K562 (cell line): ENCODE measurements around the gene GNRHR. TPM values are rescaled to one million over a fixed set of nuclear protein-coding genes. Genes with fewer than 3 reads are reported as not detected.

Source experiments
- CBFA2T2 ChIP-seq: fragments of 450-650 bp; conservative IDR thresholded peaks from 2 replicates; pipeline ENCODE4 v1.6.1; 2017; ENCODE audit warnings: mild to moderate bottlenecking
- CBX8 ChIP-seq: fragments of 200-600 bp; sonication (generic); IDR thresholded peaks from 2 replicates; pipeline ENCODE4 v1.6.1; 2012; ENCODE audit warnings: borderline replicate concordance, mixed run types, low read depth, mild to moderate bottlenecking, moderate library complexity, mixed read lengths, low read length, control low read depth, inconsistent platforms; ENCODE audit not compliant: poor library complexity, severe bottlenecking; ENCODE audit errors: extremely low read depth
- DDX20 ChIP-seq: fragments of 450-650 bp; IDR thresholded peaks from 2 replicates; pipeline ENCODE4 v1.6.1; 2016; ENCODE audit warnings: missing genetic modification characterization, low read depth, mild to moderate bottlenecking, missing compliant biosample characterization, moderate library complexity
- ESRRB ChIP-seq: fragments of 250-450 bp; sonication (Bioruptor Pico); IDR thresholded peaks from 2 replicates; pipeline ENCODE4 v1.5.0; 2020; ENCODE audit warnings: mild to moderate bottlenecking, moderate library complexity, borderline replicate concordance
- FOXM1 ChIP-seq, 2 experiments: fragments of 450-650 bp in 1 of 2; sonication (generic) in 1 of 2; formaldehyde crosslinking in 1 of 2; IDR thresholded peaks; 2 replicates each; pipeline versions ENCODE4 v1.6.1 to v1.9.0; 2017 to 2022; ENCODE audit warnings: low read depth in 2 of 2, mild to moderate bottlenecking in 2 of 2, missing genetic modification reagents in 1 of 2, moderate library complexity in 1 of 2
- GTF2E2 ChIP-seq: fragments of 200-800 bp; sonication (Bioruptor generic); IDR thresholded peaks from 2 replicates; pipeline ENCODE4 v1.6.1; 2016; ENCODE audit warnings: missing genetic modification characterization, missing compliant biosample characterization
- HDAC6 ChIP-seq: IDR thresholded peaks from 2 replicates; pipeline ENCODE4 v1.6.1; 2012; ENCODE audit warnings: low read depth, mild to moderate bottlenecking, control low read depth, inconsistent platforms, low read length, moderate library complexity
- ILK ChIP-seq: fragments of 450-650 bp; IDR thresholded peaks from 2 replicates; pipeline ENCODE4 v1.6.1; 2016; ENCODE audit warnings: missing genetic modification characterization, low read depth, mild to moderate bottlenecking, missing compliant biosample characterization, moderate library complexity, borderline replicate concordance
- KAT2B ChIP-seq: IDR thresholded peaks from one replicate; pipeline ENCODE4 v1.6.1; 2012; ENCODE audit warnings: low read depth, mild to moderate bottlenecking, control low read depth, inconsistent platforms, low read length, moderate library complexity
- MAFK ChIP-seq: IDR thresholded peaks from 2 replicates; pipeline ENCODE4 v1.6.1; 2011; ENCODE audit warnings: low read length, improper control_type of control experiment
- NCOR1 ChIP-seq: fragments of 450-650 bp; IDR thresholded peaks from 2 replicates; pipeline ENCODE4 v1.6.1; 2016; ENCODE audit warnings: mild to moderate bottlenecking, moderate library complexity
- NFYB ChIP-seq: IDR thresholded peaks from 2 replicates; pipeline ENCODE4 v1.6.1; 2011; ENCODE audit warnings: mild to moderate bottlenecking, moderate library complexity; ENCODE audit not compliant: insufficient read length; ENCODE audit errors: extremely low read depth
- POLR2B ChIP-seq: fragments of 450-650 bp; IDR thresholded peaks from 2 replicates; pipeline ENCODE4 v1.6.1; 2018; ENCODE audit warnings: low read depth; ENCODE audit not compliant: partially characterized antibody
- SMAD4 ChIP-seq: fragments of 250-450 bp; sonication (Bioruptor Pico); conservative IDR thresholded peaks from 2 replicates; pipeline ENCODE4 v1.8.0; 2021; ENCODE audit warnings: inconsistent platforms, mild to moderate bottlenecking, moderate library complexity
- ZNF224 ChIP-seq: sonication (generic); formaldehyde crosslinking; IDR thresholded peaks from 2 replicates; pipeline ENCODE4 v1.8.0; 2022; ENCODE audit warnings: mild to moderate bottlenecking, missing genetic modification reagents
- ZNF263 ChIP-seq: sonication (generic); formaldehyde crosslinking; IDR thresholded peaks from 2 replicates; pipeline ENCODE4 v1.8.0; 2022; ENCODE audit warnings: mild to moderate bottlenecking, missing genetic modification reagents, borderline replicate concordance
- polyA plus RNA-seq, 8 experiments: library from polyadenylated mRNA; depleted of rRNA in 4 of 8; stranded (reverse) in 5 of 8; unstranded in 3 of 8; fragments of >200 nt; fragmentation: Nextera tagmentation in 2 of 8; fragmentation: Illumina TruSeq in 1 of 8; extraction: Ambion mirVana in 2 of 8; extraction: Trizol in 1 of 8; gene quantifications; 2 replicates each; pipeline versions ENCODE4 v1.2.1 to v1.2.3, GENCODE V29; 2011 to 2014; ENCODE audit warnings: inconsistent platforms in 1 of 8, missing spikeins in 1 of 8
- total RNA-seq, 7 experiments: library from RNA; depleted of rRNA in 6 of 7; stranded (reverse); fragments of >200 nt in 6 of 7; fragmentation: Illumina TruSeq in 2 of 7; extraction: Trizol in 2 of 7; gene quantifications; 2 replicates each; pipeline versions ENCODE4 v1.2.1 to v1.2.3, GENCODE V29; 2011 to 2021; ENCODE audit warnings: low replicate concordance in 1 of 7
- TF ChIP-seq, protein P1 (sequence below): fragments of 250-450 bp; sonication (Bioruptor Pico); IDR thresholded peaks from 2 replicates; pipeline ENCODE4 v1.5.0; 2021; ENCODE audit warnings: mild to moderate bottlenecking, moderate library complexity
- TF ChIP-seq, protein P2 (sequence below): fragments of 250-450 bp; sonication (Bioruptor Pico); IDR thresholded peaks from 2 replicates; pipeline ENCODE4 v1.8.0; 2021; ENCODE audit warnings: moderate library complexity, mild to moderate bottlenecking, inconsistent platforms
- TF ChIP-seq, protein P3 (sequence below): IDR thresholded peaks from 2 replicates; pipeline ENCODE4 v1.6.1; 2012; ENCODE audit warnings: low read depth, low read length, improper control_type of control experiment, borderline replicate concordance
- TF ChIP-seq, protein P4 (sequence below): fragments of 250-450 bp; sonication (Bioruptor Pico); IDR thresholded peaks from 2 replicates; pipeline ENCODE4 v1.5.0; 2021

GNRHR gene
- total and polyA plus RNA-seq, 9 of the 15 experiments (the other 6 are each of a cell fraction or from before 2014, with no cell fraction given) = 0.06 to 0.13 TPM; not detected in 7

DNA sequence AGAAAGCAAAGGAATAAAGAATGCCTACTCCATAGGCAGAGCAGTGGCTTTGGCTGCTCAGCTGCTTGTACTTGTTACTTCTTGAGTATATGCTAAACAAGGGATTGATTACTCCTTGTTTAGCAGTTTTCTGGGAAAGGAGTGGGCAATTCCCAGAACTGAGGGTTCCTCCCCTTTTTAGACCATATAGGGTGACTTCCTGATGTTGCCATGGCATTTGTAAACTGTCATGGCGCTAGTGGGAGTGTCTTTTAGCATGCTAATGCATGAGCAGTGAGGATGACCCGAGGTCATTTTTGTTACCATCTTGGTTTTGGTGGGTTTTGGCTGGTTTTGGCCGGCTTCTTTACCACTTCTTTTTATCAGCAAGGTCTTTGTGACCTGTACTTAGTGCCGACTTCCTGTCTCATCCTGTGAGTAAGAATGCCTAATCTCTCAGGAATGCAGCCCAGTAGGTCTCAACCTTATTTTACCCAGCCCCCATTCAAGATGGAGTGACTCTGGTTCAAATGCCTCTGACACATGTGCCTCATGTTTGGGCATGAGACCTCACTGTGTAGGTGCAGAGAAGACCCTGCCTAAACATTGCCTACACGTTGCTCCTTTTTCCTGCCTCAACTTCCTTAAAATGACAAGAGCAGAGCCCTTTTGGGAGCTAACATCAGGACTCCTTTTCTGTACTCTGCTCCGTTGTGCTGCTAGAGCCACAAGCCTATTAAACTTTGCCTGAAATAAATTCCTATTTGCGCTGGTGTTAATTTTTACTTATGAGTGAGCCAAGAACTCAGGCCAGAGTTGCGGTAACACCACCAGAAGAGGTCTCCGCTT lies 32.2 kb downstream of the GNRHR start (continued):
- TF ChIP-seq NFYB = no peak
- no peak for TF ChIP-seq CBX8
- peak; percentile 99 for TF ChIP-seq GTF2E2 (tag)
- TF ChIP-seq ZNF224 = no peak
- no peak for TF ChIP-seq HDAC6
- TF ChIP-seq ZNF263 = 0 out of 2 replicates have a peak, but pooled peaks have one; percentile 34
- TF ChIP-seq ESRRB = peak; percentile 99
- TF ChIP-seq CBFA2T2 = peak; percentile 23
- peak; percentile 15; the same call in 1 of the 2 replicates for TF ChIP-seq FOXM1 (IDR thresholded peaks at IDR 0.05; ENCODE audit: low read depth)
- TF ChIP-seq FOXM1 (CRISPR knock-in tag; IDR thresholded peaks at IDR 0.05; ENCODE audit: low read depth) = no peak
- TF ChIP-seq, protein P1, sequence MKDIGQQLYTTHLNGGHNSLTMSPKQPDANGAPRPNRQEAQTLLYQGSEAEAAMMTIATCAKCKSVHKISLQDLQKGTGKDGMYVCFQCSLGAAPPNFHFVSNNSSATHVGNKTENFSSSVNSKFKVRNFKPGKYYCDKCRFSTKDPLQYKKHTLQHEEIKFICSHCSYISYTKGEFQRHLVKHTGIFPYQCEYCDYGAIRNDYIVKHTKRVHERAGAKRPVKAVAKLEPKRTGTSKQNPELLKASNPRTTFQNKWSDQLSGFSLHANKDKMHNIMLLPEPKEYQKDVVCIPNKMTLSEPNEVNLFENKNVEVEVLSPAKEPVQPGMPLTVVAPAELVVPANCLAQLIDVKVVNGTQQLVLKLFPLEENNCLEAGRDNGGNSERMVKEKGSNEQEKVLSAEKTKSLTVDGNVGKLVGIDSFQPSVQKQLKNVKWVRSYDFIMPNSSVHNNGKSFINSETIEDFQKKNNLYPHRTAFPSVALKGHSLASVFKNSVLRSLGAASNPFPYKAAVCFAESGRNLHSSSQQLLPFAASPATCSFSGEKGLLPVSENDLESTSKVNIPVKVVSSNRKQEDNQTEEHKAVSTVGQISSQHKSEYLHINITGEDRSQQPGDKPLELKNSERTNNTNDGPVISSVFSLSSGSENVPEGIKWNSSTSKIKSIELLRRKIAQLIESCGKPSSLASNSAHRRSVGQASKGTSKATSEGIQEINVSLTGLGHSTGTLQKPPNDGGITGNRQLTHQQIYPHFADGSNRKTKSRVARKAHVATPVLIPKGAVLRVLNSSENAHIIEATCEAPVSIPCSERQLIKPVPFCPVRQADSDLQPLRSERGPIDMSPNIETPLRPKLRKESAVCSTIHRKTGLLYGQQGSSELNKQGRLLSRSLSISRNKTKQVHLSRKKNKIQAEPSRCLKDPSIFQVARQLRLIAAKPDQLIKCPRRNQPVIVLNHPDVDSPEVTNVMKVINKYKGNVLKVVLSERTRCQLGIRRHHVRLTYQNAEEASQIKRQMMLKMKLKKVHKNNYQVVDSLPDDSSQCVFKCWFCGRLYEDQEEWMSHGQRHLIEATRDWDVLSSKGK (CRISPR knock-in tag) = peak; percentile 96
- peak; percentile 68 for TF ChIP-seq NCOR1
- TF ChIP-seq SMAD4 (CRISPR knock-in tag) = peak; percentile 100
- no peak for TF ChIP-seq MAFK
- TF ChIP-seq DDX20 (tag) = peak; percentile 100
- TF ChIP-seq, protein P2, sequence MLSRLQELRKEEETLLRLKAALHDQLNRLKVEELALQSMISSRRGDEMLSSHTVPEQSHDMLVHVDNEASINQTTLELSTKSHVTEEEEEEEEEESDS (CRISPR knock-in tag) = peak; percentile 89
- TF ChIP-seq, protein P3, sequence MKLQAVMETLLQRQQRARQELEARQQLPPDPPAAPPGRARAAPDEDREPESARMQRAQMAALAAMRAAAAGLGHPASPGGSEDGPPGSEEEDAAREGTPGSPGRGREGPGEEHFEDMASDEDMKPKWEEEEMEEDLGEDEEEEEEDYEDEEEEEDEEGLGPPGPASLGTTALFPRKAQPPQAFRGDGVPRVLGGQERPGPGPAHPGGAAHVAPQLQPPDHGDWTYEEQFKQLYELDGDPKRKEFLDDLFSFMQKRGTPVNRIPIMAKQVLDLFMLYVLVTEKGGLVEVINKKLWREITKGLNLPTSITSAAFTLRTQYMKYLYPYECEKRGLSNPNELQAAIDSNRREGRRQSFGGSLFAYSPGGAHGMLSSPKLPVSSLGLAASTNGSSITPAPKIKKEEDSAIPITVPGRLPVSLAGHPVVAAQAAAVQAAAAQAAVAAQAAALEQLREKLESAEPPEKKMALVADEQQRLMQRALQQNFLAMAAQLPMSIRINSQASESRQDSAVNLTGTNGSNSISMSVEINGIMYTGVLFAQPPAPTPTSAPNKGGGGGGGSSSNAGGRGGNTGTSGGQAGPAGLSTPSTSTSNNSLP = no peak; the same call in 1 of the 2 replicates
- TF ChIP-seq KAT2B = peak; percentile 63
- TF ChIP-seq POLR2B = no peak
- TF ChIP-seq, protein P4, sequence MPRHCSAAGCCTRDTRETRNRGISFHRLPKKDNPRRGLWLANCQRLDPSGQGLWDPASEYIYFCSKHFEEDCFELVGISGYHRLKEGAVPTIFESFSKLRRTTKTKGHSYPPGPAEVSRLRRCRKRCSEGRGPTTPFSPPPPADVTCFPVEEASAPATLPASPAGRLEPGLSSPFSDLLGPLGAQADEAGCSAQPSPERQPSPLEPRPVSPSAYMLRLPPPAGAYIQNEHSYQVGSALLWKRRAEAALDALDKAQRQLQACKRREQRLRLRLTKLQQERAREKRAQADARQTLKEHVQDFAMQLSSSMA (CRISPR knock-in tag) = peak; percentile 94
- peak; percentile 100 for TF ChIP-seq ILK (tag)
